ENCODE measurements around the gene C17orf67.
"Not testable (repeated sequence)": the region's sequence is repeated elsewhere in the genome, so short reads cannot be mapped to it uniquely, and the experiment has no call there.

C17orf67 gene

GRCh38 chr17:56770427-56770826, 63.3 kb downstream of the C17orf67 start:
- DNase-seq, result no peak

- DNase-seq, result no peak
Observed at GRCh38 chr17:56765449-56765848, 68.3 kb downstream of the C17orf67 start.

GRCh38 chr17:56762988-56763387, 70.7 kb downstream of the C17orf67 start:
- no peak for DNase-seq

DNA sequence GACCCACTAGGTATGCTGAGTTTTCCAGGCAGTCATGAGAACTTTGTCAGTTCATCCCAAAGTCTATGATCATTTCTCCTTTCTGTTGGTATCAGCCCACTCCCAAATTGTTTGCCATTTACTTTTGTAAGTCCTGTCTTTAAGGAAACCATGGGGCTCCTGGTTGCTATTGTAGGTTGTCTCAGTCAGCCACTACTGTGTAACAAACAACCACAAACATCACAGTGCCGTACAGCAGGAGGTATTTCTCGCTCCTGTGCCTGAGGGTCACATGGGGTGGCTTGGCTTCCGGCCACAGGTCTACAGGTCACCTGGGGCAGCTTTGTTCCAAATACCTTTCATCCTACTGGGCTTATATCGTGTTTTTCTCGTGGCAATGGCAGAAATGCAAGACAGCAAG, 71.6 kb downstream of the C17orf67 start:
- DNase-seq, result no peak

DNA sequence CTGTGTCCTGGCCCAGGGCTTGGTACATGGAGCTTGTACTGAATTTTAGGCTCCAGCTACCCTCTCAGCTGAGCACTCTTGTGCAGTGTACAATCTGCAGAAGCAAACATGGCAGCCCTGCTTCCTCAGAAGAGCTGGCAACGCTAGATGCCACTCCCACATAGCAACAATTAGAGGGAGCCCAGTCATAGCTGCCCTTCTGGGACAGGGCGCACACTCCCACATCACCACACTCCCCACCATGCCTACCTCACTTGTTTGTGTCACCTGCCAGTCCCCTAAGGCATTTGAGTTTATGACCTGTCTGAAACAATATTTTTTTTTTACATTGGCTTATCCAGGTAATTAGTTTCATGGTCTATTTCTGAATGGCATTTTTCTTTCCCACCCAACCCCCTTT, 72.3 kb downstream of the C17orf67 start:
- DNase-seq, result no peak

- DNase-seq, result not testable (repeated sequence)
Observed at GRCh38 chr17:56757611-56758010, 76.1 kb downstream of the C17orf67 start.

DNA sequence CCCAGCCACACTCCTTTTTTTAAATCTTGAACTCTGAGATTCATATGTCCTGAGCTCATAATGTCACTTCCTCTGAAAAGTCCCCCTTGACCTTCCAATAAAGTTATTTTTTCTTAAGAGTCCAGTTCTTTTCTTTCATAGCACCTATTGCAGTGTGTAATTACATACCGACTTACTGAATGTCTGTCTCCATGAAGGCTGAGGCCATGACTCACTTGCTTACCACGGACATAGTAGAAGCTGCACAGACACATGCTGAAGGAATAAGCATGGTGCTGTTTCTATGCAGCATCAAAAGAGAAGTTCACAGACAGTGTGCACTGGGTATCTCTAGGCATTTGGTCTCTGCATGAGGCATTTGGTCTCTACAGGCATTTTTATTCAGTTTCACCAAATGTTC, 77.2 kb downstream of the C17orf67 start:
- DNase-seq, result no peak

- DNase-seq, result no peak
Observed at GRCh38 chr17:56755310-56755709, 78.4 kb downstream of the C17orf67 start.

DNA sequence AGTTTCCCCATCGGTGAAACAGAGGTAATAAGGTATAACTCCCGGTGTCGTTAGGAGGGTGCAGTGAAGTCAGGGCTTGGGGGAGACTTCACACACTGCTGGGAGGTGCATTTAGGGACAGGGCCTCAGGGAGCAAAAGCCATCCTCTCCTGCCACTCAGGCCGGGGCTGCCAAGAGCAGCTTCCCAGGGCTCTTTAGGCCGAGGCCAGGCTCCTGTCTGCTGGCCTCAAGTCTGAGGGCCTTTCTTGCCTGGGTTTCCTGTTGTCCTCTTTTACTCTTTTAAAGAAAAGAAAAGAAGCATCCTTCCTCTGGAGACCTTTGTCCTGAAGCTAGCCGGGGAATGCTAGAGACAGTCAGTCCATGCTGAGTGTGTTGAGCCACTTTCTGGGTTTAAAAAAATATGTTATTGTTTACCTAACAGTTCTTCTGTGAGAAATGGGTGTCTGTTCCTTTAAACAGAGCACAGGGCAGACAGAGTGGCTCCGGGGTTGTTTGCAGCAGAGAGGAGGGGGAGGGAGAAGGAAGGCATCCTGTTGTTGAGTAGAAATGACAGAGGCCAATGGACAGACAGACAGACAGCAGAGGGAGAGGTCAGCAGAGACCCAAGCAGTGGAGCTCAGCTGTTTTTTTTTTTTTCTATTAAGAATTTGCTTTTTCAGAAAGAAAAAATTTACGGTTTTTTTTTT, 79.1 kb downstream of the C17orf67 start:
- no peak for DNase-seq

GRCh38 chr17:56752263-56752836, 81.4 kb downstream of the C17orf67 start:
- DNase-seq, result no peak

DNA sequence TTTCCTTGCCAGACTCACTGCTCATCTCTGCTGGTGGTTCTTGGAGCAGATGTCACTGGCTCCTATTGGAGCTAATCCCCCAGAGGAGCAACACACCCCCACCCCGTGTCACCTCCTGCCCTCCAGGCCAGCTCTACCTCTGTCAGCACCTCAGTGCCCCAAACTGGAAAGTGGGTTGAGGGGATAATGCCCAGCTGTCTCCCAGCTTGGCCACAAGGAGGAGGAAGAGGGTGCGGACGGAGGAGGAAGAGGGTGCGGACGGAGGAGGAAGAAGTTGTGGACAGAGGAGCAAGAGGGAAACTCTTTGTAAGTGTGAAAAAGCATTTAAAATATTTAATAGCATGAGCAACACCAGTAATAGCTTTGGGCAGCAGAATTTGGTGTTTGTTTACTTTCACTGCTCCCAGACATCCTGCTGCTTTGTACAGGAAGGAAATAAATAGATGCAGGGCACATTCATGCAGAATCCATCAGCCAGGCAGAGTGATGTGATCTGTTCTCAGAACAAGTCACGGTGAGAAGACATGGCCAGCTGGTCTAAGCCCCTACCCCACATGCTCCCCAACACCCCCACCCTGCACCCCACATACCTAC, 82.5 kb downstream of the C17orf67 start:
- DNase-seq, result no peak

DNA sequence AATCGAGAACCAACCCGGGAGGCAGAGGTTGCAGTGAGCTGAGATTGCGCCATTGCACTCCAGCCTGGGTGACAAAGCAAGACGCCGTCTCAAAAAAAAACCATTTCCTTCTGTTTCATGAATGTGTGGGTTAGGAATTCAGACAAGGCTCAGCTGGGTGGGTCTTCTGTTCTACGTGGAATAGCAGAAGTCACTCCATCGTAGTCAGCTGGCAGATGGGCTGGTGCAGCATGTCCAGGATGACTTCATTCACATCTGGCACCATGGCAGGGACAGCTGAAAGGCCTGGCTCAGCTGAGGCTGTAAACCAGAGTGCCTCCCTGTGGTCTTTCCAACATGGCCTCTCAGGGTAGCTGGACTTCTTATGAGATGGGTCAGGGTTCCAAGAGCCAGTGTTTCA, 89.0 kb downstream of the C17orf67 start:
- DNase-seq, result no peak

DNA sequence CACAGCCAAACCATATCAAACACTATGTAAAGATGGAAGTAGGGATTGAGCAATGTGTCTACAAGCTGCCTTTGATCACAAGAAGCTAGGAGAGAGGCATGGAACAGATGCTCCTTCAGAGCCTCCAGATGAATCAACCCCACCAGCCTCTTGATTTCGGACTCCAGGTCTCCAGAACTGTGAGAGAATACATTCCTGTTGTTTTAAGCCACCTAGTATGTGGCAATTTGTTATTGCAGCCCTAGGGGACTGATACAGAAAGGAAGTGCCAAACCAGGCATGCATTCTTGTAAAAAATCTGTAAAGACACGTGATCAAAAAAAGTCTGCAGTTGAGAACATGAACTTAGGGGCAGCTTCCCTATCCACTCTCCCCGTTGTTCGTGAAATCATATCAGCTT, 91.1 kb downstream of the C17orf67 start:
- no peak for DNase-seq

Measured in stimulated activated CD8-positive, alpha-beta memory T cell treated with anti-CD3 and anti-CD28 coated beads, Interleukin-4, amount 100 ng/mL, for 48 hours (primary cell).